Effector memory CD8-positive, alpha-beta T cell (primary cell): ENCODE measurements around the gene KLF3.
A peak's percentile ranks its signal among the peaks of the same experiment; 100 is the strongest.

ENCODE experiments used
- ATAC-seq: fragments of 150-1000 bp; cut with Tn5 transposase; replicated peaks from 2 replicates; pipeline ENCODE4 v1.10.0; 2021; ENCODE audit warnings: mild to moderate bottlenecking, moderate library complexity
- DNase-seq, 3 experiments: peaks; one replicate each; pipeline ENCODE4 v3.0.0; 2021
- H3K27ac Mint-ChIP-seq, 2 donors: one replicate each; pipeline ENCODE4 v1.8.0; 2022; ENCODE audit warnings: mild to moderate bottlenecking in 2 of 2, mixed read lengths in 2 of 2, moderate library complexity in 2 of 2
- H3K27me3 Mint-ChIP-seq, 2 donors: one replicate each; pipeline ENCODE4 v1.8.0; 2022; ENCODE audit warnings: mixed read lengths in 2 of 2
- H3K36me3 Mint-ChIP-seq: one replicate; pipeline ENCODE4 v1.8.0; 2022; ENCODE audit warnings: mild to moderate bottlenecking, moderate library complexity, mixed read lengths; ENCODE audit not compliant: insufficient read depth
- H3K4me1 Mint-ChIP-seq, 2 donors: one replicate each; pipeline ENCODE4 v1.8.0; 2022; ENCODE audit warnings: low read depth in 2 of 2, mixed read lengths in 2 of 2
- H3K4me3 Mint-ChIP-seq, 2 donors: one replicate each; pipeline ENCODE4 v1.8.0; 2022; ENCODE audit warnings: mild to moderate bottlenecking in 2 of 2, mixed read lengths in 2 of 2, moderate library complexity in 2 of 2
- H3K9me3 Mint-ChIP-seq, 2 donors: one replicate each; pipeline ENCODE4 v1.8.0; 2022; ENCODE audit warnings: mixed read lengths in 2 of 2

KLF3 gene

DNA sequence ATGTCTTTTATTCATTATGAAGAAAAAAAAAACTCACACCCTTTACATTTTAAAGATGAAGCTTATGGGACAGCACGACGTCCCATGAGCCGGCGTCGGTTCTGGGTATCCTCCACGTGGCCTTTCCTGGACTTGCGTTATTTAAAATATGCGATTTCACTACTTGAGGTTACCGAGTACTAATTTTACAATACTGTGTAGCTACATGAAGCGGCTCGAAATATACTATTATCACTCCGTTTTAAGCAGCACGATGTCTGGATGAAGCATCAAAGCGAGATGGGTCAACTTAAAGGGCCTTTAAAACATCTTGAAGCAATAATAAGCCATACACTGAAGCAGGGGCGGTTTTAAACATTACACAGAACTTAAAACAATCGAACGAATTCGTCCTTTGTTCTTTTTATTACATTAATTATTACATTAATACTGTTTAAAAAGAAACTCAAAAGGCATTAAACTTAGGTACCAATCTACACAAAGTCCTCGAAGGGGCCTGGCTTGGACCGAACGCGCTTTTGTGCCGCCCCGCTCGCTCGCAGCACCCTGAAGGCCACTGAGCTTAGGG lies 1.4 kb upstream of the KLF3 start:
- H3K4me3 Mint-ChIP-seq = peak overlapping the region; percentile 57 to 98
- ATAC-seq (no peak), DNase-seq (no peak)
- peak overlapping the region; percentile 57 to 86 for H3K27ac Mint-ChIP-seq
- no peaks in the 10 kb centered on the region for H3K9me3 Mint-ChIP-seq
- H3K27me3 Mint-ChIP-seq = no peaks in the 10 kb centered on the region
- peaks cover 29 to 58% of the 10 kb centered on the region in 2 donors for H3K4me1 Mint-ChIP-seq
- peaks cover 44% of the 10 kb centered on the region for H3K36me3 Mint-ChIP-seq

DNA sequence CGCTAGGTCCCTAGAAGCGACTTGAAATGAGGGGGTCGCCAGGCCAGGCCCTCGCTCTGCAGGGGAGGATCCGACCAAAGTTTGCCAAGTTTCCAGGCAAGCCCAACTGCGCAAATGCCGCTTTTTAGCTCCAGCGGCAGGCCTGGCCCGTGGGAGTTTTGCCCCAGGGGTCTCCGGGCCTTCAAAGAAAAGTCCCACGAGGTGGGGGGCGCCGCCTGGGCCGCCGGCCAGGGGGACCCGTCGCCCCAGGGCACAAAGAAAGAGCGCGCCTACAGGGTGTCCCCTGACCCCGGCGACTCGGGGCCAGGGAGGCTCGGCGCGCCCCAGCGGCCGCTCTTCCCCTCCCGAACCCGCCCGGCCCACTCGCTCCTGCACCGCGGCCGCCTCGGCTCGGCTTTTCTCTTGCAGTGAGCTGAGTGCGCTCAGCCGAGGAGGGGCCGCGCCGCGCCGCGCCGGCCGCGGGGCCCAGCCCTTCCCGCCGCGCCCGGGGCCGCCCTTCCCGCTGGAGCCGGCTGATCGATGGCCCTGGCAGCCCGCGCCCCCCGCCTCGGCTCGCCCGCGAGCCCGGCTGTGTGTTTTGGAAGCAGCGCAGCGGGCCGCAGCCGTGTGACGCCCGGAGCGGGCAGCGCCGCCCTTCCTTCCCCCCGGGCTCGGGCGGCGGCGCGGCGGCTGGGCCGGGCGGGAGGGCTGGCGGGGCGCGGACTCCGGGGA lies 754 bp upstream of the KLF3 start:
- DNase-seq = no peak
- ATAC-seq = peak; percentile 28
- H3K27me3 Mint-ChIP-seq = no peaks in the 10 kb centered on the region

DNA sequence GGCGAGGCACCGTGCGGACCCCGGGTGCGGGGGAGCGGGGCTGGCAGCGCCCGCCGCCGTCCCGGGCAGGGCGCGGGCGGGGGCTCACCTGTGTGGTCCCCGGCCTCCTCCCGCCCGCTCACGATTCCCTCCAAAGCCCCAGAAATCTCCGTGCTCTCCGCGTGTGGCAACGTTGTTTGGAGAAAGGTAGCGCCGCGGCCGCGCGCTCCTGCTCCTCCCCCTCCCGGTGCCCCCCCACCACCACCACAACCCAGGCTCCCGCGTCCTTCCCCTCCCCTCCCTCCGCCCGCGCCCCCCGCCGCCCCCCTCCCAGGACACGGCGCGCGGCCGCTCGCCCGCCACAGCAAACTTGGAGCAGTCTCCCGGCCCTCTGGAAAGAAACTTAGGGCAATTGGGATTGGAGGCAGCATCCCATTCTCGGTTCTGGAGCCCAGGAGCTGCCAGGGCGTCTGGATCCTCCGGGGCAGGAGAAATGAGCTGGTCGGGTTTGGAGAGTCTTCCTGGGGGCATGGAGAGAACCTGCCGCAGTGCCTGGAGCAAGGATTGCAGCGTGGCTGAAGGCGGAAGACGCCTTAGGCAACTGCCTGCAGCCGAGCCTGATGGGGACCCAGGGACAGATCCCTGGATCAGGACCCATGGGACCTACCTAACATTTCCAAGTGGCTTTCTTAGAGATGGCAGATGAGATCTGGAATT lies 855 bp downstream of the KLF3 start:
- H3K27ac Mint-ChIP-seq = peak overlapping the region; percentile 95
- H3K36me3 Mint-ChIP-seq = peaks cover 54% of the 10 kb centered on the region
- peaks cover 30 to 56% of the 10 kb centered on the region in 2 donors for H3K4me1 Mint-ChIP-seq
- DNase-seq = peak in 1 of 3 experiments; percentile 33
- no peaks in the 10 kb centered on the region for H3K9me3 Mint-ChIP-seq
- ATAC-seq = no peak
- peak overlapping the region; percentile 96 to 98 for H3K4me3 Mint-ChIP-seq
- H3K27me3 Mint-ChIP-seq = no peaks in the 10 kb centered on the region

More for the DNA sequence above, 754 bp upstream of the KLF3 start:
- H3K27ac Mint-ChIP-seq = peak overlapping the region; percentile 57 to 86
- H3K4me1 Mint-ChIP-seq = peaks cover 30 to 57% of the 10 kb centered on the region in 2 donors
- H3K36me3 Mint-ChIP-seq = peaks cover 46% of the 10 kb centered on the region
- H3K4me3 Mint-ChIP-seq = peak overlapping the region; percentile 57 to 98
- no peaks in the 10 kb centered on the region for H3K9me3 Mint-ChIP-seq

DNA sequence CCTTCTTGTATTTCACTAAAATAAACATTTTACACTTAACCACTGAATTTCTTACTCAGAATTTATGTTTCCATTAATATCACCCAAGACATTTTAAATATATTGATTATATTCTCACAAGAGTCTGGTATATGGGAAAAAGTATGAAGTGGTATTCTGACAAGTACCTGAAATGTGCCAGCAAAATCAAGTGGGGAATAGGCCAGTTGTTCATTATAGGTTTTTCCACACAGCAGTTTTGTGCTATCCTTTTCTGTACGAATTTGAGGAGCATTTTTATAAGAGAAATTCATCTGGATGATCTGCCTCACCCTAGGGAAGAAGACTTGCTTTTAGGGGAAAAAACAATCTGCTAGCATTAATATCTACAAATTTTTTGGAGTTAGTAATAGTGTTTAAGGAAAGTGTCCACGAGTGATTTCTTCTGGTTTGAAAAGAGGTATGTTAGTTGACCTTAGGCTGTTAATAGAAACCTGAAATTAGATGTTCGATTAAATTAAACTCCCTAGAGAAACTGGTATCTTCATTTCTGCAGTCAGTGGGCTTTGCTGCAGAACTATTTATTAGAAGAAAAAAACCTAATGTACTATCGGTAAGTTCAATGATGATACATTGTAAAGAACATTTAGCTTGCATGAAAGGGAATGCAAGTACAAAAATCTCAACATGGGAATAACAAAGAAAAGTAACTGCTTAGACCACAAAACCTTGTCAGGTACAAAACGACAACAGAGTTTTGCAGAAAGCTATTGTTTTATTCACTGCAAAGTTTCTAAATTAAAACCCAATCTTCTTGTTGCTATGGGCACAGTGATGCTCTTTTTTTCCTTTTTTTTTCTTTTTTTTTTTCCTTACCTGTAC lies 1.8 kb downstream of the KLF3 start:
- peak overlapping the region; percentile 95 for H3K27ac Mint-ChIP-seq
- peak overlapping the region; percentile 96 to 98 for H3K4me3 Mint-ChIP-seq
- H3K9me3 Mint-ChIP-seq = no peaks in the 10 kb centered on the region
- H3K27me3 Mint-ChIP-seq = no peaks in the 10 kb centered on the region
- peaks cover 39 to 63% of the 10 kb centered on the region in 2 donors for H3K4me1 Mint-ChIP-seq
- ATAC-seq = no peak
- no peak for DNase-seq
- H3K36me3 Mint-ChIP-seq = peaks cover 57% of the 10 kb centered on the region

DNA sequence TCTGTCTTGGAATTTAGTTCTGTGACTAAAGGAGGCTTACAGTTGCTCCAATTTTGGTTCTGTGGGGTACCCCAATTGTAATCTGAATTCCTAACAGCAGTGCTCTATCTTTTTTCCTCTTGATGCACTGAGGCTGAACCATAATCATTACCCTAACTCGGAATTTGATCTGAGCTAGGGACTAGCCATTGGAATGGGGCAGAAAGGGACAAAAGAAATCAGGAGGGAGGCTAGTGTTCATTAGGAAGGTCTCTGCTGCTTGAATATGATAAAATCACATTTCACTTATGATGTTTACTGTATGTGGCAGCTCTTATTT lies 2.7 kb downstream of the KLF3 start:
- Mint-ChIP-seq H3K27ac (peak overlapping the region; percentile 95), H3K36me3 (peaks cover 64% of the 10 kb centered on the region), H3K27me3 (no peaks in the 10 kb centered on the region), H3K4me1 (peaks cover 46 to 65% of the 10 kb centered on the region in 2 donors), H3K4me3 (peak overlapping the region; percentile 96 to 98), H3K9me3 (no peaks in the 10 kb centered on the region)
- ATAC-seq (no peak), DNase-seq (no peak)

DNA sequence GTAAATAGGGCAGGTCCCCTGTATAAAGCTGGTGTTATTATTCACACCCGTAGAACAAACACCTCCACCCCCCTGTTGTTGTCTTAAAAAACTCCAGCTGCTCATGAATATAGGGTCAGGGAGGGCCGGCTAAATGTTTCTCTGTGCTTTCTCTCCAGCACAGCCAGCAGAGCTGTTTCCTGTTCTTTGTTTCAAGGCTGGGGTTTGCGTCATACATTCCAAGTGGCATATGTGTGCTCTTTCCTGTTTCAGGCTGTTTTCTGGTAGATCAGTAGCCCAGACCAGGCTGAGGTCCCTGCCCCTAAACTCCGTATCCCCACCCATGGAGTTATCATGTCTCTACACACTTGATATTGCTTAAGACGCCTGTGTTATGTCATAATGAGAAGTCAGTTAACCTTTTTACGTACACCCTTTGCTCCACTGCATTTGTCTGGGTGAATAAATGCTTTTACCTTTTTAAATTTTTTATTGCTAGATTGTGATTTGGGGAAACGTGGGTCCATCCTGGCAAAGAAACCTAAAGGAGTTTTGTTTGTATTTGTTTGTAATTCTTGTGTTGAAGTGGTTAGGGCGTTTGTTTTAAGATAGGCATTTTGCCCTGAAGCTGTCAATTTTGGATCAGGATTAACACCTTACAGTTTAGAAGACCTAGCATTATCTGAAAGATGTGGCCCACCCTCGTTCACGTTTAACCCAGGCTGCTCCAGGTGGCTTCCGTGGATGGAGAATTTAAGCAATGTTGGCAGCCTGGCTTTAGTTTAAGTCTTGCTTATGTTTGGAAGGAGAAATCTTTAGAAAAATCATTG lies 3.3 kb downstream of the KLF3 start:
- Mint-ChIP-seq H3K27me3 (no peaks in the 10 kb centered on the region), H3K4me3 (peak overlapping the region; percentile 96 to 98), H3K36me3 (peaks cover 66% of the 10 kb centered on the region), H3K4me1 (peaks cover 48 to 67% of the 10 kb centered on the region in 2 donors), H3K27ac (peak overlapping the region; percentile 95), H3K9me3 (no peaks in the 10 kb centered on the region)
- ATAC-seq (peak; percentile 52), DNase-seq (peak; percentile 70 to 71 (median 70))

DNA sequence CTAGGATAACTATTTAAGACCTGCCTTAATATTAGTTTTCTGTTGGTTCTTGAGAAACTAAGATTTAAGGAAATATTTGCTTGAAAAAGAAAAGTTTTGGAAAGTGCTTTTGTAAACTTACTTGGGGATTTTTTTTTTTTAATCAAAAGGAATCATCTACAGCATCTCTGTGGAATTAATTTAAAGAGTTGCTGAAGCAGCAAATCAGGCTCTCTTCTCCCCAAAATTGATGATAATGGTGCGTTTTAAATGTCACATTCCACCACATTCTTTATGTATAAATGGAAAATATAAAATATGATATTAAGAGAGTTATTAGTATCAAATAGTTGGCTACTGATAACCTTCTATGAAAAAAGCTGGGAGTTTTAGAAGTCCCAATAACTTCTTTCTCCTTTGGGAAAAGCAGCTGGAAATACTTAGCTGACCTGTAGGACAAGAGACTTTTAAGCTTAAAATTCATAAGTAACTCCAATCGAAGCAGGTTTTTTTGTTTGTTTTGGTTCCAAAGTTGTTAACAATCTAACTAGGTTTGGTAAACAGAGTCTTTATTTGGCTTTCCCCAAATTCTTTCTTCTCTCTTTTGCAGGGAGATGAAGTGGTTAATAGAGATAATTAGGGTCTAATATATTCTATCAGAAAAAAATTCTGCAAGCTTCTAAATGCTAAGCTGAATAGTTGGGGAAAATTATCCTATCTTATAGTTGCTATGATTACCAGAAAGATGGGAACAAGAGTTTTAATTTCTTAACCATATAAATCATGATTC lies 4.4 kb downstream of the KLF3 start:
- Mint-ChIP-seq H3K4me3 (peak overlapping the region; percentile 61 to 98), H3K27ac (peak overlapping the region; percentile 95 to 98), H3K36me3 (peaks cover 64% of the 10 kb centered on the region), H3K9me3 (no peaks in the 10 kb centered on the region), H3K4me1 (peaks cover 55 to 74% of the 10 kb centered on the region in 2 donors), H3K27me3 (no peaks in the 10 kb centered on the region)
- DNase-seq (no peak), ATAC-seq (no peak)

DNA sequence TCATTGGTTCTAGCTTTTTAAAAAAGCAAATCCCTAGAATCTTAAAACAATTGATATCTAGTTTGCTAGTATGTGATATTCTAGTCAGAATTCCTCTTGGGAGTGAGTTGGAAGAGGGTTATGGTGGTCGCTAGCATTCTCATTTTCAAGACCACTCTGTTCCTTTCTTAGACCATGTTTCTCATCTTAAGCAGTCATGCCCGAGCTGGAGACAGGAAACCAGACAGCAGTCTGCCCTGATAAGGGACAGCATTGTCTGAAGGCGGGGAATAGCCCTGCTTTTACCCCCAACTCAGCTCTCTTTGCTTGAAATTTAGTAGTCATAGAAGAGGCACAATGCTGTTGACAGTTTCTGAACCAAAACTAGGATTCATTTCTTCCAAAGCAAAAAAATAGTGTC lies 5.2 kb downstream of the KLF3 start:
- no peak for ATAC-seq
- no peaks in the 10 kb centered on the region for H3K9me3 Mint-ChIP-seq
- H3K4me1 Mint-ChIP-seq = peaks cover 61 to 82% of the 10 kb centered on the region in 2 donors
- H3K27me3 Mint-ChIP-seq = no peaks in the 10 kb centered on the region
- H3K4me3 Mint-ChIP-seq = peak overlapping the region; percentile 55 to 61
- peak overlapping the region; percentile 83 to 98 for H3K27ac Mint-ChIP-seq
- peaks cover 64% of the 10 kb centered on the region for H3K36me3 Mint-ChIP-seq
- no peak for DNase-seq

DNA sequence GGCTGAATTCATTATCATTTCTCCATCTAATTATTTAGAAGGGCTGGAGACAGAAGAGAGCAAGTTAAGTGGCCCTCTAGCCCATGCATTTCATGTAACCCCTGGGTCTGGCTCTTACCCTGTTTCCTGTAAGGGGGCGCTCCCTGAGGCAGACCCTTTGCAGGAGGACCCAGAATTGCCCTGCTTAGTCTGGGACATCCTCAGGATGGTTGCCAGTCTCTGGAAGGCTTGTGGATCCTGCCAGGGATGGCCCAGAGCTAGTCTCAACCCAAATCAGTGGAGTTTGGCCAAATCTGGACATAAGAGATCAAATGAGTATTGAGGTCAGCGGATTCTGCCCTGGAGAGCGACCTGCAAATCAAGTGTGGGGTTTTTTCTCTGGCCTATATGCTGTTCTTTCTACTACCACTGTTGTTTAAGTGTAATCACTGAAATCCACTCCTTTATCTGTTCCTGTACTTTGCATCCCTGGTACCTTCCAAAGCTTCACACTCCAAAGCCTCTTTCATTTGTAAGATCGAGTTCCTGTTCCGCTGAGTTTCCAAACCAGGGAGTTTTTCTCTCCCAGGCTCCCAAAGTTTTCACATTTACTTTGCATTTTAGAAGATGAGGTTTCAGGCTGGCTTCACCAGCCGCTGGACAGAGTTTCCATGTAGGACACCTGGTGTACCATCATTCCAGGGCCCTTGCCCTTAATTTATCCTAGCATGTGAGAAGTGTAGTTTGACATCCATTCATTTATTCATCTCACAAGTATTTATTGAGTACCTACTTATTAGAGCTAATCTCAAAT lies 6.3 kb downstream of the KLF3 start:
- Mint-ChIP-seq H3K36me3 (peaks cover 66% of the 10 kb centered on the region), H3K4me1 (peaks cover 70 to 89% of the 10 kb centered on the region in 2 donors), H3K27ac (peak overlapping the region; percentile 93 to 98), H3K27me3 (no peaks in the 10 kb centered on the region), H3K4me3 (peak overlapping the region; percentile 55 to 62), H3K9me3 (no peaks in the 10 kb centered on the region)
- DNase-seq (no peak), ATAC-seq (no peak)

DNA sequence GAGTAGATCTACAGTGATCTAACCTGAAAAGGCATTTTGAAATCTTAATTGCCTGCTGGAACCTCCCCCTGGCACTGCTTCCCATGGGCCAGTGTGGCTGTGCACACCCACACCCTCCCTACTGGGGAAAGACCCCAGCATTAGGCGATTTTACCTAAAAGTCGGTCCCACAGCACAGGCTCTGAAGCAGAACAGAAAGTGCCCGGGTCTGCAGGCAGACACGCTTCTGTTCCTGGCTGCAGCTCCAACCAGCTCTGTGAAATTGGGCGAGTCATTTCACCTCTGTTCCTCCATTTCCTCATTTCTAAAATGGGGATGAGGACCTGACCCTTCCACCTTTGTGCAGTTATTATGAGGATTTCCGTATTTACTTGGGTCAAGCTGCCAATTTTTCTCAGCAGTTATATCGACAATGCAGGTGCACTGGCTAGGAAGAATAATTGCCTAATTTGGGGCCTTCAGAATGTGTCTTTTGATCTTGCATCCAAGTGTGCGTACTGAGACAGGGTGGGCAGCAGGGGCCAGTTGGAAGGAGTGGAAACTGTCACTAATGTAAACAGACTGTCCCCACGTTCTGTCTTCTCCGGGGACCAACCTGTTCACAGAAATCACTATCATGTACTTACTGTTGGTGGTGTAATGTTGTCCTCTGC lies 7.1 kb downstream of the KLF3 start:
- Mint-ChIP-seq H3K27me3 (no peaks in the 10 kb centered on the region), H3K4me3 (peak overlapping the region; percentile 55 to 62), H3K36me3 (peaks cover 64% of the 10 kb centered on the region), H3K4me1 (peaks cover 72 to 86% of the 10 kb centered on the region in 2 donors), H3K9me3 (no peaks in the 10 kb centered on the region), H3K27ac (peak overlapping the region; percentile 93 to 98)
- DNase-seq (no peak), ATAC-seq (no peak)

DNA sequence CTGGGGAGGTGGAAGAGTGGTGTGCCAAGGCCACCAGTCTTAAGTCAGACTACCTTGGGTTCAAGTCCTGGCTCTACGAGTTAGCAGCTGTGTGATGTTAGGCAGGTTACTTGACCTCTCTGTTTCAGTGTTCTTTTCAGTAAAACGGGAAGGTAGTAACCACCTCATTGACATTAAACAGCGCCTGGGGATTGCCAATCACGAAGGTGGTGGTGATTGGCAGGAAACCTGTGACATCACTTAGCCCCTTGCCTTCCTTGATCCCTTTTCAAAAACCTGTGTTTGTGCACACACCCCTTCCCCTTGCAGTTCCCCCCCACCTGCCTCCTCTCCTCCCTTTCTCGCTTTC lies 7.6 kb downstream of the KLF3 start:
- no peak for DNase-seq
- peak overlapping the region; percentile 55 to 62 for H3K4me3 Mint-ChIP-seq
- H3K36me3 Mint-ChIP-seq = peaks cover 59% of the 10 kb centered on the region
- peaks cover 70 to 83% of the 10 kb centered on the region in 2 donors for H3K4me1 Mint-ChIP-seq
- no peaks in the 10 kb centered on the region for H3K27me3 Mint-ChIP-seq
- H3K9me3 Mint-ChIP-seq = no peaks in the 10 kb centered on the region
- H3K27ac Mint-ChIP-seq = peak overlapping the region; percentile 93 to 98
- no peak for ATAC-seq
